ENCODE results near the gene ARHGAP29.

ARHGAP29 gene

DNA sequence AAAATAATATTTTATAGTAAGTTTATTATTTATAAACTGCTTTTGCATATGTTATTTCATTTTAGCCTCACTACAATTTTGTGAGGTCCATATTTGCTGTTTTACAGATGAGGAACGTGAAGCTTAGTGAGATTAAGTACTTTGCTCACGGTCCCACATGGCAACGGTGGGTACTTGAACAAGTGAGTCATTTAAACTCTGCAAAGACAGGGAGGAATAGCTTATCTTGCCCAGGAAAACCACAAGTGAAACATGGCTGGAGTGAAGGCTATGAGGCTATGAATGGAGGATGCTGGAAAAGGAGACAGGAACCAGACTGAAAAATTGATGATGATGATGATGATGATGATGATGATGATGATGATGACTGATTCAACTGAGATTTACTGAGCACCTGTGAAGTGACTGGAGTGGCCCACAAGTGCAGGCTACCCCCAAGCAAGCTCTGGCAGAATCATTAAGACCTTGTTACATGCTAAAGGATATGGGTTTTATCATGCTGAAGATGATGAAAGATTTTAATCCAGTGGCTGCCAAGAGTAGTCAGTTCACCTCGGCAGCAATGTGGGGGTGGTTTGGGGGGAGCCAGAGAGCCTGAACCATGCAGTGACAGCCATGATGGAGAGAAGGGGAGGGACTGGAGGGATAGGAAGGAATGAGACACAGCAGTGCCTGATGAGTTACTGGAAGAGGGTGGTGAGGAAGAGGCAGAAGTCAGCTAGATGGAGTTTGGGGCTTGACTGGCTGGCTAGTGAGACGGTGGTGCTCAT is 115.0 kb downstream of the ARHGAP29 start:
- H3K27me3 ChIP-seq (ENCODE audit: control insufficient read depth, insufficient read depth, low read length): no peaks in the 10 kb centered on the region
- H3K9me3 ChIP-seq (ENCODE audit: control insufficient read depth, insufficient read depth, low read depth, low read length): no peaks in the 10 kb centered on the region
- no peaks in the 10 kb centered on the region for H3K36me3 ChIP-seq (ENCODE audit: control insufficient read depth, insufficient read depth, low read length)
- H3K4me1 ChIP-seq (ENCODE audit: control insufficient read depth, insufficient read depth, low read length): peaks cover 36% of the 10 kb centered on the region
- no peak overlapping the region for H3K9ac ChIP-seq (ENCODE audit: low read length)
- H3K27ac ChIP-seq (ENCODE audit: low read depth, low read length): no peak overlapping the region
- no peak overlapping the region for H3K4me3 ChIP-seq (ENCODE audit: low read depth, low read length)
